ENCODE results near the gene UTP11. TPM values are rescaled to one million over a fixed set of nuclear protein-coding genes. Genes with fewer than 3 reads are reported as not detected.
A peak's percentile ranks its signal among the peaks of the same experiment; 100 is the strongest.

The UTP11 gene
- total RNA-seq, 1 donor from 2014 or later: 106 TPM

DNA sequence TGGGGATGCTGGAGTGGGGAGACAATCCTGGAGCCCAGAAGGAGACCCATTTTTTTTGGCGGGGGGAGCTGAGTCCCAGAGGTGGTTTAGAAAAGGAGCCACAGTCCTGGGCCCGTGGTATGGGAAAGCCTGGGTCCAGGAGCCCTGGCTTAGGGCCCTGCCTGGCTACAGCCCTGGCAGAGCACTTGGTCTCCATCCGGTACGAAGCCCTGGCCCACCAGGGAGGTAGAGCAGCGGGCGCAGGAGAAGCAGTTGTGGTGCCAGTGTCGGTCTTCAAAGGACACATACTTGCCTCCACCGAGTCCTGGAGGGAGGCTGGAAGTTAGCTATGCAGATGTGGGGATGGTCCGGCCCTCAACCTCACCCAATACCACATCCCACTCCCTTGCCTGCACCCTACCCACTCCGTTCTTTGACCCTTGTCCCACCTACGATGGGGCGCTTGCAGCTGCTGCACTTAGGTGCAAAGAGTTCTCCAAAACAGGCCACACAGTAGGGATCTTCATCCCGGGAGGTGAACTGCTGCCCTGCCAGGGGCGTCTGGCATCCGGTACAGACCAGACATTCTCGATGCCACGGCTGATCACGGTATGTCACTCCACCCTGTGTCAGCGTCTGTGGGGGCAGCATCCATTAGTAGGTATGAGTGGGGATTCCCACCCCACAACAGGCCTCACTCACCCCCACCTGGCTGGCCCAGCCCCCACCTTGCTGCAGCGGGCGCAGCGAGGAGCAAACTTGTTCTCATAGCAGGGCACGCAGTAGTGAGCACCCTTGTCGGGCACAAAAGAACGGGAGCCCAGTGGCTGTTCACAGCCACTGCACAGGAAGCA is 15.1 kb upstream of the UTP11 start:
- H3K9me3 Mint-ChIP-seq: no peaks in the 10 kb centered on the region
- peaks cover 21% of the 10 kb centered on the region for H3K36me3 Mint-ChIP-seq (ENCODE audit: low read depth)
- no peak overlapping the region for H3K4me3 Mint-ChIP-seq
- no peak for DNase-seq (ENCODE audit: low spot score)
- H3K27ac Mint-ChIP-seq: peak overlapping the region; percentile 83
- no peaks in the 10 kb centered on the region for H3K27me3 Mint-ChIP-seq (ENCODE audit: insufficient read depth)
- peaks cover 56% of the 10 kb centered on the region for H3K4me1 Mint-ChIP-seq (ENCODE audit: low read depth)
- intact Hi-C loops (cut with micrococcal nuclease): no loop called here

DNA sequence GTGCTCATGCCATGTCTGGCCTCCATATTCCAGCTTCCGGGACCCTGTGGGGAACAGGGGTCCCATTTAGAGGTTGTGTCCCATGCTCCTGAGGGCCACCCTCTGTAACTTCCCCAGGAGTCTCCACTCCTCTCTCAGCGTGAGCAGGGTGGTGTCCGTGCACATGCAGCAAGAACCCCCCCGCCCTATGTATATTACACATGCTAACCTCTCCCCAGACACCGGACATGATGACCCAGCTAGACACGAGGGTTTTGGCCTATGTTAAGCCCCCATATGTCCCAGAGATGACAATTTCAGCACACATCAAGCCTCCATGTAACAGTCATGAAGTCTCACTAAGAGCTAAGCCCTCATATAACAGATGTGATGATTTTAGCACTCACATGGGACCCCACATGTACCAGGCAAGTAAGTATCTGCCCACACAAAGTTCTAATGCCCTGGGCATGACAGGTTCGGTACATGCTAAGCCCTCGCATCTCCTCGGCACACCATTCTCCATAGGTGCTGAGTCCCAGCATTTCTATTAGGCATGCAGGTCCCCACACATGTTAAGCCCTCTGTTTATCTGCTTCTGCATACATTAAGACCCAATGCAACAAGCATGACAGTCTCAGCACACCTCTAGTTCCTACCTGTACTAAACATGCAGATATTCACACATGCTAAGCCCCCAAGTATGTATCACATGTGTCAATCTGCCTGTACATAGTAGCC is 14.3 kb upstream of the UTP11 start:
- Mint-ChIP-seq H3K27me3 (ENCODE audit: insufficient read depth) (no peaks in the 10 kb centered on the region), H3K27ac (peak overlapping the region; percentile 51), H3K36me3 (ENCODE audit: low read depth) (peaks cover 21% of the 10 kb centered on the region), H3K9me3 (no peaks in the 10 kb centered on the region), H3K4me1 (ENCODE audit: low read depth) (peaks cover 59% of the 10 kb centered on the region), H3K4me3 (peak overlapping the region; percentile 24)
- no peak for DNase-seq (ENCODE audit: low spot score)
- intact Hi-C loops (cut with micrococcal nuclease): no loop called here

DNA sequence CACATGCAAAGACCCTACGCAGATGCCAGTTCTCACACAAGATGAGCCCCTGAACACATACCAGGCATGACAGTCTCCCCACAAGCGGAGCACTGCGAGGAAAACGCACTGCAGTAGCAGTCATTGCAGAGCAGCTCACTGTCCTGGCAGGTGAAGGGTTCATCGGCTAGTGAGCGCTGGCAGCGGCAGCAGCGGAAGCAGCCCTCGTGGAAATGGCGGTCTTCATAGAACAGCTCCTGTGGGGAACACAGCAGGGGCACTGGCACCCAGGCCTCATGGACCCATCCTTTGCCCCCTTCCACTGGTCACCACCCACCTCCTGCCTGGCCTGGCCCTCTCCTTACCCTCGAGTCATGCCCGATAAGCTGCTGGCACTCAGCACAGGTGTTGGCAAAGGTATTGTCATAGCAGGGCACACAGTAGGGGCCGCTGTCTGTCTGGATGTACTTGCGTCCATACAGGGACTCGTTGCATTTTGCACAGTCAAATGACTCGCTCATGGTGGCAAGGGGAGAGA is 13.6 kb upstream of the UTP11 start:
- intact Hi-C loops (cut with micrococcal nuclease): no loop called here
- Mint-ChIP-seq H3K27me3 (ENCODE audit: insufficient read depth) (no peaks in the 10 kb centered on the region), H3K4me3 (peak overlapping the region; percentile 71), H3K27ac (peak overlapping the region; percentile 85), H3K4me1 (ENCODE audit: low read depth) (peaks cover 67% of the 10 kb centered on the region), H3K36me3 (ENCODE audit: low read depth) (peaks cover 21% of the 10 kb centered on the region), H3K9me3 (no peaks in the 10 kb centered on the region)
- DNase-seq (ENCODE audit: low spot score): no peak

DNA sequence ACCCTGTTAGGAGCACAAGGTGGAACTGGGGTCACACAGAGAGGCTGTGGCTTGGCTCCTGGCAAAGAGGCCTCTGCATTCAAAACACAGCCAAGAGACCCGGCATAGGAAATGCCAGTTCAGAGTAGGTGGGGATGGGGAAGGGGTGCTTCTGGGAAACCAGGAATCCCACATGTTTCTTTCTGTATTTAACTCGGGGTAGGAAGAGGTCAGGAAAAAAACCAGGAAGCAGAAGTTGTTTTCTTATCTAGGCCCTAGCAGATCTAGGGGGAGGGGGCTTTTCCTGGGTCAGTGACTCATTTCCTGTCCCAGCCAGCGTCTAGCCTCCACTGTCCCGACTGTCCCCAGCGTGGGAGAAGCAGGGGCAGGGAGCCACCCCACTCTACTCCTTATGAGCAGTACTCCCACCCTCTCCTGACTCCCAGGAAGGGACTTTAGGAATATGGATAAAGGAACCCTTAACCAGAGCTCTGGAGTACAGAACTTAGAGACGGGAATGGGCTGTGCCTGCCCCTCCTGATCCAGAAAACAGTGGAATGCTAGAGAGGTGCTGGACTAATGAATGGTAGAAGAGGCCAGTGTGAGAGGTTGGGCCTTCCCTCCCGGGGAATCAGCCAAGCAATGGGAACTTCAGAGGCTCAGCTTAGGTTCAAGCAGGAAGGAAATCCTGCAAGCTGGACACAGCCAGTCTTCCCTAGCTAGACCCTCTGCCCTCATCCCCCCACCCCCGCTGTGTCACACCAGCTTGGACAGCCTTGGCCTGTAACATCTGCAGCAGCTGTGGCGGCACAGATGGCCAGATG is 12.9 kb upstream of the UTP11 start:
- no peak for DNase-seq (ENCODE audit: low spot score)
- peak overlapping the region; percentile 71 for H3K4me3 Mint-ChIP-seq
- H3K36me3 Mint-ChIP-seq (ENCODE audit: low read depth): peaks cover 26% of the 10 kb centered on the region
- peak overlapping the region; percentile 85 for H3K27ac Mint-ChIP-seq
- no peaks in the 10 kb centered on the region for H3K27me3 Mint-ChIP-seq (ENCODE audit: insufficient read depth)
- intact Hi-C loops (cut with micrococcal nuclease): loop anchor here (10.0 kb wide), 1 partner anchor 525 kb away; the partner anchor contains the start of gene ZC3H12A
- peaks cover 73% of the 10 kb centered on the region for H3K4me1 Mint-ChIP-seq (ENCODE audit: low read depth)
- no peaks in the 10 kb centered on the region for H3K9me3 Mint-ChIP-seq

DNA sequence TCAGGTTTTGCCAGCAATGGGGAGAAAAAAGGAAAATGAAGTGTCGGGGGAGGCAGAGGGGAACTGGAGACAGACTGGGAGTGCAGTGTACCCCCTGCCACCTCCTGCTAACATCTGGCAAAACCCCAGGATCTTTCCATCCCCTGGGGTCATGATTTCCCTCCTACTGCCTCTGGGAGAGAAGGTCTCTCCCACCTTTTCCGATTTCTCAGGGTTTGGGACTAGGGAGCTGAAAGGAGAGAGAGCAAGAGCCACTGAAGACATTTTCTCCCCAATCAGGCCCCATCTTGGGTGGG is 12.4 kb upstream of the UTP11 start:
- Mint-ChIP-seq H3K36me3 (ENCODE audit: low read depth) (peaks cover 22% of the 10 kb centered on the region), H3K4me1 (ENCODE audit: low read depth) (peaks cover 69% of the 10 kb centered on the region), H3K27me3 (ENCODE audit: insufficient read depth) (no peaks in the 10 kb centered on the region), H3K27ac (peak overlapping the region; percentile 85), H3K9me3 (no peaks in the 10 kb centered on the region), H3K4me3 (peak overlapping the region; percentile 50)
- DNase-seq (ENCODE audit: low spot score): no peak
- intact Hi-C loops (cut with micrococcal nuclease): loop anchor here (10.0 kb wide), 1 partner anchor 525 kb away; the partner anchor contains the start of gene ZC3H12A

DNA sequence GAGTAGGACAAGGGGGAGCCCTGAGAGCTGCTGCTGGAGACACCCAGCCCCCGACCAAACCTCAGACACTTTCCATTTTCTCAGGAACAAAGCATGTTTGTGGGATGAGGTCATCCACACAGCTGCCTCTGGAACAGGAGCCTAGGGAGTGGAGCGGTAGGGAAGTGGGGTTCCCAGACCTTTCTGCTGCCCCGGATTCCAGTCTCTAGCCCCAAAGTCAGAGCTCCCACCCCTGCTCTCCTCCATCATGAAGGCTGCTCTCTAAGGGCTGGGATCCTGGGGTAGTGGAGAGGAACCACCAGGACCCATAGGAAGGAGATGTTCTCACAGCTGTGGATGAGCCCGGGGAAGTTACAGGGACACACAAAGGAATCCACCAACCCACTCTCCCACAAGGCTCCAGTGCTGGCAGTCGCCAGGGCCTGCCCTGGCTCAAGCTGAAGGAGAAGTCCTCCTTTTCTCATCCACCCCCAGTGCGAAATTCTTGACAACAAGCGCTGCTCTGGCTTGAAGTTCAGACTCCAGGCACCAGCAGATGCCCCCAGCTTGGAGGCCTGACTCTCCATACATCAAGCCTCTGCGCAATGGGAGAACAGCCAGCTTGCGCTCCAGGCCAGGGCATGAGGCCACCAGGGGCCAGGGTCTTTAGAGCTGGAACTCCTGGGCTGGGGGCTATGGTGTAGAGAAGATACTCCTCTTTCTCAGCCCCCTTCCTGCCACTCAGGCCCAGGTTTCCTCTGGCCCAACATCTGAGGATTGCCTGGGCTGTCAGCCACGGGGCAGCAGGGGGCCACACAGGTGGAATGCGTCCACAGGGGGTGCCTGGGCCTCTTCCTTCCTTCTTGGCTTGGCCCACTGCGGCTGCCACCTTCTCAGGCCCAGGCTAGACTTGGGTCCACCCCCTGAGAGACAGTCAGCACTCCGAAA is 11.7 kb upstream of the UTP11 start:
- Mint-ChIP-seq H3K4me1 (ENCODE audit: low read depth) (peaks cover 66% of the 10 kb centered on the region), H3K9me3 (no peaks in the 10 kb centered on the region), H3K27ac (peak overlapping the region; percentile 85), H3K4me3 (peak overlapping the region; percentile 50), H3K27me3 (ENCODE audit: insufficient read depth) (no peaks in the 10 kb centered on the region), H3K36me3 (ENCODE audit: low read depth) (peaks cover 20% of the 10 kb centered on the region)
- intact Hi-C loops (cut with micrococcal nuclease): loop anchor here (10.0 kb wide), 1 partner anchor 526 kb away; the partner anchor contains the start of gene ZC3H12A
- DNase-seq (ENCODE audit: low spot score): no peak

DNA sequence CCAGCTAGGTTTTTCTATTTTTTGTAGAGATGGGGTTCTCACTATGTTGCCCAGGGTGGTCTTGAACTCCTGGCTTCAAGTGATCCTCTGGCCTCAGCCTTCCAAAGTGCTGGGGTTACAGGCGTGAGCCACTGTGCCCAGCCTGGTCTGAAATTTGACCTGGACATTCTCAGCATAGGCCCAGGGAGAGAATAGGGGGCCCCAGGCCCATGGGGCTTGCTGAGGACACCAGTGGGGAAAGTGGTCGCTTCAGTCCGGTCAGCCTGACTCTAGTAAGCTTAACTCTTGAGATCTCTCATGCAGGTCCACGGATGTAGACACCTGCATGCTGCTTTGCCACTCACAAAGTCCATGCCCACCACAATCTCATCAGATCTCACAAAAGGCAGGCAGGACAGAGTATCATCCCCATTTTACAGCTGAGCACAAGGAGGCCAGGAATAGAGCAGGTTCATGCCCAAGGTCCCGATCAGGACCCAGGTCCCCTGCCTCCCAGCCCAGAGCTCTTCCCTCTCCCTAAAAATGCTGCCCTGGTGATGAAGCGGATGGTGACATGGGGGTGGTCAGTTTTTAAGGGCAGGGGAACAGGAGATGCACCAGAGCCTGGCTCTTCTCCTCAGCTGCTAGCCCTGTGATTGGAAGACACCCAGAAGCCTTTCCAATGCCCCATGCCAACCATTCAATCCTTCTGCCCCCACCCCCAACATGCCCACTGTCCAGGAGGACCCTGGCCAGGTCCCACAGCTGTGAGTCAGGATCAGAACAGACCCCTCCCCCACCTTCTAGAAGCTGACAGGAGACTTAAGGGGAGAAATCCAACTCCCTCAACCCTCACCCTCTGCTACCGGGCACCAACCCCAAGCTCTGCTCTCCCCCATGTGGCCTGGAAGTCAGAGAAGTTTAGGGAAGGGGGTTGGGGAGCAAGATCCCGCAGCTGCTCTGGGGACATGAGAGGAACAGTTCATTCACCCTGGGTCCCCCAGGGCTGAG is 9.0 kb upstream of the UTP11 start:
- peak overlapping the region; percentile 61 for H3K27ac Mint-ChIP-seq
- H3K4me1 Mint-ChIP-seq (ENCODE audit: low read depth): peaks cover 52% of the 10 kb centered on the region
- no peaks in the 10 kb centered on the region for H3K27me3 Mint-ChIP-seq (ENCODE audit: insufficient read depth)
- peaks cover 10% of the 10 kb centered on the region for H3K36me3 Mint-ChIP-seq (ENCODE audit: low read depth)
- intact Hi-C loops (cut with micrococcal nuclease): loop anchor here (1.0 to 10.0 kb wide), 2 partner anchors 10 to 529 kb away; partner anchors contain the start of gene ZC3H12A
- DNase-seq (ENCODE audit: low spot score): no peak
- H3K9me3 Mint-ChIP-seq: no peaks in the 10 kb centered on the region
- peak overlapping the region; percentile 92 for H3K4me3 Mint-ChIP-seq

DNA sequence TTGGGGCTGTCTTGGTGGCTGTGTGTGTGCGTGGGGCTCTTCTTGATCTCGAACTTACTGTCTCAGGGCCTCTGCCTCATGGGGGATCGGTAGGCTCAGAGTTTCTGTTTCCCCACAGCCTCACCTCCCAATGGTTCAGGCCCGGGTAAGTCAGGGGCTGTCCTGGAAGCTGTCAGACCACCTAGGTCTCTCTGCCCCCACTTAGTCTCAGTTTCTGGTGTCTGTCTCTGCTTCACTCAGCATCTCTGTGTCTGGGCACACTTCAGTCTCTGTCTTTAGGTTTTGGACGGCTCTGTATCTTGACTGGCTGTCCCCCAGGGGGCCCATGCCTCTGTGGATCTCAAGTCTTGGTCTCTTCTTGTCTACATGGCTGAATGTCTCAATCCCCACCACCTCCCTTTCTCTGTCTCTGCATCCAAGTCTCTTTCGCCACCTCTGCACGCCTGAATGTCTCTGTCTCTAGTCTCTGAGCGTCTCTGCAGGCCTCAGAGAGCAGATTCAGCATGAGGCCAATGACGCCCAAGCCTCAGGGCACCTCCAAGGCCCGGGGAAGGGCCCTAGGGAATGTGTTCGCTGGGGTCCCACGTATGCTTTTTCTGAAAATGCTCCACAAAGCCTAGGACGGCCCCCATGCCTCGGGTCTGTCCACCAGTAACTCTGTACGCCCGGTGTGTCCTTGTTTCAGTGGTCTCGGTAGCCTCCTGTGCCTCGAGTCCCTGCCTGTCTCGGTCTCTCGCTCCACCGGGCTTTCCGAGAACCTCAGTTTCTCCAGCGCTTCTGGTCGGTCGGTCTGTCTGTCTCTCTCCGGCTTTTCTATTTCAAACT is 8.0 kb upstream of the UTP11 start:
- Mint-ChIP-seq H3K4me3 (peak overlapping the region; percentile 92), H3K4me1 (ENCODE audit: low read depth) (peaks cover 52% of the 10 kb centered on the region), H3K27ac (peak overlapping the region; percentile 75), H3K27me3 (ENCODE audit: insufficient read depth) (no peaks in the 10 kb centered on the region), H3K9me3 (no peaks in the 10 kb centered on the region), H3K36me3 (ENCODE audit: low read depth) (peaks cover 5% of the 10 kb centered on the region)
- intact Hi-C loops (cut with micrococcal nuclease): loop anchor here (1.0 to 10.0 kb wide), 2 partner anchors 9 to 530 kb away; partner anchors contain the start of gene ZC3H12A
- DNase-seq (ENCODE audit: low spot score): no peak

DNA sequence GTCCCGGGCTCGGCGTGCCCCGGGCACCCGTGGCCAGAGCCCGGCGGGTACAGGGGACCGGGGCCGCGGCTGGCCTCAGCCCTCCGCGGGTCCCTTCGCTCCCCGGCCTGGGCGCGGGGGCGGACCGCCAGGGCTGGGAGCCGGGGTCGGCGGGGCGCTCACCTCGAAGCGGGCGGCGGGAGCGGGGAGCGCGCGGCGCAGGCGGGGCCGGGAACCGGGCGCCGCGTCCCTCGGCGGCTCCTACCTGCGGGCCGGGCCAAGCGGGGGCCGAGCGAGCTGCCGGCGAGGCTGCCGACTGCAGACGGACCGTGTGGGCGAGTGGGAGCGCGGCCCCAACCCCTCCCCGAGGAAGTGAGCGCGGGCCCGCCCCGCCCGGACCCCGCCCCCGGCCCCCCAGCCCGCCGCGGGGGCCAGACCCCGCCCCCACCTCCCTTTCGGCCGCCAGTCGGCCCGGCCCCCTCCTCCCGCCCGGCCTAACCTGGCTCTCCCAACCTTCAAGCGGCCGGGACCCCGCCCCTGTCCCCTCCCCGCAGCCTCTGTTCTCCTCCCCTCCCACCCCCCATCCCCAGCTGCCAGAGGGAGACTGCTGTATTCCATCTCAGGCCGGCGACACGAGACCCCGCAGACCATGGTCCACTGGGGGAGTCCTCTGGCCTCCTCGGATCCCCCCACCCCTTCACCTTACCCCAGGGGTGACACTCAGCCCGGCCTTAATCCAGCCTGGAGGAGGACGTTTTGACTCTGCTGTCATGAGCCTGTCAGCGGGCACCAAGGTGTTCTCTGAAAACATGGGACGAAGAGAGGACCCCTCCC is 7.1 kb upstream of the UTP11 start, which contains the start of gene FHL3:
Gene FHL3 (minus strand): TSS at position 320 of the 813 bp plus-strand sequence. CDS start 6,102 bp downstream, outside the sequence.
- Mint-ChIP-seq H3K27me3 (ENCODE audit: insufficient read depth) (no peaks in the 10 kb centered on the region), H3K4me3 (peak within 1 kb of the TSS; percentile 92), H3K36me3 (ENCODE audit: low read depth) (peaks cover 5% of the 10 kb centered on the region), H3K27ac (peak within 1 kb of the TSS; percentile 75), H3K9me3 (no peaks in the 10 kb centered on the region), H3K4me1 (ENCODE audit: low read depth) (peaks cover 52% of the 10 kb centered on the region)
- DNase-seq (ENCODE audit: low spot score): peak; percentile 32
- intact Hi-C loops (cut with micrococcal nuclease): loop anchor here (10.0 kb wide), 1 partner anchor 531 kb away; the partner anchor contains the start of gene ZC3H12A

Data from activated T-helper 1 cell treated with anti-CD3 and anti-CD28 coated beads, Interleukin-12 subunit alpha, Interleukin-12 subunit beta, Interleukin-2, Interleukin-4 antibody, amounts not matched to agents 30 ng/mL and 10 ng/mL and 1 ng/mL, durations not matched to agents 14 hours and 24 hours and 36 hours (primary cell).